HG02870 (cell line): Measurements from ENCODE around the gene SLC2A9.

Experiments
- ATAC-seq: cut with Tn5 transposase; IDR thresholded peaks from one replicate; pipeline ENCODE4 v1.9.1; 2021; ENCODE audit warnings: mild to moderate bottlenecking, moderate library complexity; ENCODE audit not compliant: unreplicated experiment

Gene SLC2A9

GRCh38 chr4:10046471-10046870 is 25.2 kb upstream of the SLC2A9 start:
- no peak for ATAC-seq

- no peak for ATAC-seq
Observed at GRCh38 chr4:10045481-10045880, 24.2 kb upstream of the SLC2A9 start.

GRCh38 chr4:10041036-10041435 is 19.7 kb upstream of the SLC2A9 start:
- ATAC-seq, result no peak

GRCh38 chr4:10040049-10040892 is 19.0 kb upstream of the SLC2A9 start:
- ATAC-seq, result no peak

- no peak for ATAC-seq
Observed at GRCh38 chr4:10036807-10037342, 15.6 kb upstream of the SLC2A9 start.

- no peak for ATAC-seq
Observed at GRCh38 chr4:10035130-10035529, 13.8 kb upstream of the SLC2A9 start.

GRCh38 chr4:10034612-10035104 is 13.4 kb upstream of the SLC2A9 start:
- no peak for ATAC-seq

- ATAC-seq, result no peak
Observed at GRCh38 chr4:10034136-10034535, 12.8 kb upstream of the SLC2A9 start.

- no peak for ATAC-seq
Observed at GRCh38 chr4:10033191-10033881, 12.0 kb upstream of the SLC2A9 start.

GRCh38 chr4:10032625-10033024 is 11.3 kb upstream of the SLC2A9 start:
- ATAC-seq, result no peak

GRCh38 chr4:10031668-10032590 is 10.6 kb upstream of the SLC2A9 start:
- ATAC-seq, result no peak

- no peak for ATAC-seq
Observed at GRCh38 chr4:10030972-10031667, 9.8 kb upstream of the SLC2A9 start.

GRCh38 chr4:10029403-10029802 is 8.1 kb upstream of the SLC2A9 start:
- no peak for ATAC-seq

GRCh38 chr4:10028910-10029309 is 7.6 kb upstream of the SLC2A9 start:
- no peak for ATAC-seq

- no peak for ATAC-seq
Observed at GRCh38 chr4:10026485-10026884, 5.2 kb upstream of the SLC2A9 start.

- no peak for ATAC-seq
Observed at GRCh38 chr4:10025230-10025806, 4.0 kb upstream of the SLC2A9 start.

- no peak for ATAC-seq
Observed at GRCh38 chr4:10024303-10024702, 3.0 kb upstream of the SLC2A9 start.

GRCh38 chr4:10023806-10024205 is 2.5 kb upstream of the SLC2A9 start:
- no peak for ATAC-seq

- ATAC-seq, result no peak
Observed at GRCh38 chr4:10023050-10023419, 1.7 kb upstream of the SLC2A9 start.
